Nephron (organoid): ENCODE data around the gene SCG2.

Experiments used
- H3K27ac Mint-ChIP-seq, 3 experiments: 2 replicates each; pipeline ENCODE4 v1.8.0; 2020; ENCODE audit warnings: mixed read lengths in 3 of 3, mild to moderate bottlenecking in 2 of 3, moderate library complexity in 1 of 3
- H3K27me3 Mint-ChIP-seq: 2 replicates; pipeline ENCODE4 v1.8.0; 2021; ENCODE audit warnings: low read depth, mild to moderate bottlenecking, moderate library complexity, mixed read lengths
- H3K36me3 Mint-ChIP-seq: 2 replicates; pipeline ENCODE4 v1.8.0; 2020; ENCODE audit warnings: low read depth, mixed read lengths
- H3K4me1 Mint-ChIP-seq: 2 replicates; pipeline ENCODE4 v1.8.0; 2020; ENCODE audit warnings: mixed read lengths
- H3K4me3 Mint-ChIP-seq, 3 experiments: 2 replicates each; pipeline ENCODE4 v1.8.0; 2020; ENCODE audit warnings: mild to moderate bottlenecking in 3 of 3, mixed read lengths in 3 of 3, moderate library complexity in 2 of 3
- H3K9me3 Mint-ChIP-seq: 2 replicates; pipeline ENCODE4 v1.8.0; 2020; ENCODE audit warnings: mixed read lengths
- CTCF ChIP-seq, 3 experiments: fragments of 200-600 bp; sonication (generic); IDR thresholded peaks; one replicate each; pipeline ENCODE4 v1.5.0; 2021; ENCODE audit warnings: antibody characterized with exemption in 3 of 3; ENCODE audit not compliant: unreplicated experiment in 3 of 3

Gene SCG2

GRCh38 chr2:223585666-223586065 is 16.5 kb downstream of the SCG2 start:
- H3K27me3 Mint-ChIP-seq, result no peaks in the 10 kb centered on the region
- no peak for TF ChIP-seq CTCF (IDR thresholded peaks at IDR 0.05; ENCODE audit: unreplicated experiment in 3 of 3)
- no peaks in the 10 kb centered on the region for H3K9me3 Mint-ChIP-seq
- H3K4me3 Mint-ChIP-seq, result no peak overlapping the region
- H3K36me3 Mint-ChIP-seq, result no peaks in the 10 kb centered on the region
- H3K27ac Mint-ChIP-seq, result no peak overlapping the region
- peaks cover 10% of the 10 kb centered on the region for H3K4me1 Mint-ChIP-seq

- H3K36me3 Mint-ChIP-seq, result no peaks in the 10 kb centered on the region
- no peak for TF ChIP-seq CTCF (IDR thresholded peaks at IDR 0.05; ENCODE audit: unreplicated experiment in 3 of 3)
- H3K27ac Mint-ChIP-seq, result no peak overlapping the region
- H3K9me3 Mint-ChIP-seq, result no peaks in the 10 kb centered on the region
- H3K27me3 Mint-ChIP-seq, result no peaks in the 10 kb centered on the region
- peaks cover 12% of the 10 kb centered on the region for H3K4me1 Mint-ChIP-seq
- H3K4me3 Mint-ChIP-seq, result no peak overlapping the region
Measured at GRCh38 chr2:223582001-223582400, 20.2 kb downstream of the SCG2 start.

- Mint-ChIP-seq H3K9me3 (no peaks in the 10 kb centered on the region), H3K27ac (peak overlapping the region; percentile 66 to 86 (median 86)), H3K27me3 (no peaks in the 10 kb centered on the region), H3K36me3 (no peaks in the 10 kb centered on the region), H3K4me3 (peak overlapping the region in 2 of 3 experiments; percentile 28 to 36), H3K4me1 (peaks cover 12% of the 10 kb centered on the region)
- no peak for TF ChIP-seq CTCF (IDR thresholded peaks at IDR 0.05; ENCODE audit: unreplicated experiment in 3 of 3)
Measured at GRCh38 chr2:223580951-223581350, 21.2 kb downstream of the SCG2 start.

GRCh38 chr2:223578846-223579245 is 23.3 kb downstream of the SCG2 start:
- no peaks in the 10 kb centered on the region for H3K36me3 Mint-ChIP-seq

GRCh38 chr2:223576873-223577272 is 25.3 kb downstream of the SCG2 start:
- no peak for TF ChIP-seq CTCF (IDR thresholded peaks at IDR 0.05; ENCODE audit: unreplicated experiment in 3 of 3)
- Mint-ChIP-seq H3K4me1 (peaks cover 12% of the 10 kb centered on the region), H3K4me3 (no peak overlapping the region), H3K27ac (no peak overlapping the region), H3K27me3 (peaks cover 7% of the 10 kb centered on the region), H3K9me3 (no peaks in the 10 kb centered on the region), H3K36me3 (no peaks in the 10 kb centered on the region)

More at GRCh38 chr2:223578846-223579245, 23.3 kb downstream of the SCG2 start:
- Mint-ChIP-seq H3K27me3 (peaks cover 7% of the 10 kb centered on the region), H3K27ac (no peak overlapping the region), H3K4me1 (peaks cover 12% of the 10 kb centered on the region), H3K4me3 (no peak overlapping the region), H3K9me3 (no peaks in the 10 kb centered on the region)
- TF ChIP-seq CTCF (IDR thresholded peaks at IDR 0.05; ENCODE audit: unreplicated experiment in 3 of 3), result no peak

GRCh38 chr2:223570784-223571183 is 31.4 kb downstream of the SCG2 start:
- Mint-ChIP-seq H3K9me3 (no peaks in the 10 kb centered on the region), H3K4me3 (no peak overlapping the region), H3K27me3 (peaks cover 18% of the 10 kb centered on the region), H3K4me1 (no peaks in the 10 kb centered on the region), H3K27ac (no peak overlapping the region), H3K36me3 (no peaks in the 10 kb centered on the region)
- TF ChIP-seq CTCF (IDR thresholded peaks at IDR 0.05; ENCODE audit: unreplicated experiment in 3 of 3), result no peak
